Hepatocyte (in vitro differentiated cells): ENCODE measurements around the gene TSR2.

Experiments
- CTCF ChIP-seq: fragments of 200-600 bp; sonication (generic); IDR thresholded peaks from 2 replicates; pipeline ENCODE4 v1.5.1; 2016; ENCODE audit warnings: antibody characterized with exemption, mild to moderate bottlenecking; ENCODE audit not compliant: poor library complexity
- EZH2 ChIP-seq: fragments of 200-600 bp; sonication (generic); IDR thresholded peaks from 2 replicates; pipeline ENCODE4 v1.6.1; 2016; ENCODE audit warnings: antibody characterized with exemption, mild to moderate bottlenecking, borderline replicate concordance

- no peak for TF ChIP-seq CTCF
- TF ChIP-seq EZH2, result no peak
These were observed 43.1 kb upstream of the TSR2 start for GRCh38 chrX:54397113-54397512.
